ENCODE measurements around the gene SLC16A1.

DNA sequence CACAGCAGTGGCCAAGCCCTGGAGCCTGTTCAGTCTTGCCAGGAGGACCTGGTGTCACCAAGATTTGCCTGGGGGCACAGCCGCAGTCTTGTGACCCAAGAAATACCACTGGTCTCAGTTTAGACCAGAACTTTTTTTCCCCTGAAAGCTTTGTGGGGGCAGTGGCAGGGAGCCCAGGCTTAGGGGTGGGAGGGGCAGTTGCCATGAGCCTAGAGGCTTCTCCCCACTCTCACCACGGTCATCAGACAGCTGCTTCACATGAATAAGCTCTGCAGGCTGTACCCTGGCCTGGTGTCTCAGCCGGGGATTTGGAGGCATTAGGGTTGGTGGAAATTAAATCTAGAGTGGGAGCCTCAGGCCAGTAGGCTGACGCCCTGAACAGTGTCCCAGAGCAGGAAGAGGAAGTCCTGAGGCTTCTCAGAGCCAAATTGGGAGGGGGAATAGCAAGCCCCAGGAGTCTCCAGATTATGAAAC lies 73.7 kb downstream of the SLC16A1 start:
- TF ChIP-seq, protein P1, sequence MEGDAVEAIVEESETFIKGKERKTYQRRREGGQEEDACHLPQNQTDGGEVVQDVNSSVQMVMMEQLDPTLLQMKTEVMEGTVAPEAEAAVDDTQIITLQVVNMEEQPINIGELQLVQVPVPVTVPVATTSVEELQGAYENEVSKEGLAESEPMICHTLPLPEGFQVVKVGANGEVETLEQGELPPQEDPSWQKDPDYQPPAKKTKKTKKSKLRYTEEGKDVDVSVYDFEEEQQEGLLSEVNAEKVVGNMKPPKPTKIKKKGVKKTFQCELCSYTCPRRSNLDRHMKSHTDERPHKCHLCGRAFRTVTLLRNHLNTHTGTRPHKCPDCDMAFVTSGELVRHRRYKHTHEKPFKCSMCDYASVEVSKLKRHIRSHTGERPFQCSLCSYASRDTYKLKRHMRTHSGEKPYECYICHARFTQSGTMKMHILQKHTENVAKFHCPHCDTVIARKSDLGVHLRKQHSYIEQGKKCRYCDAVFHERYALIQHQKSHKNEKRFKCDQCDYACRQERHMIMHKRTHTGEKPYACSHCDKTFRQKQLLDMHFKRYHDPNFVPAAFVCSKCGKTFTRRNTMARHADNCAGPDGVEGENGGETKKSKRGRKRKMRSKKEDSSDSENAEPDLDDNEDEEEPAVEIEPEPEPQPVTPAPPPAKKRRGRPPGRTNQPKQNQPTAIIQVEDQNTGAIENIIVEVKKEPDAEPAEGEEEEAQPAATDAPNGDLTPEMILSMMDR (IDR thresholded peaks at IDR 0.05) = no peak
- TF ChIP-seq POLR2AphosphoS5 (IDR thresholded peaks at IDR 0.05) (no peak), POLR2A (IDR thresholded peaks at IDR 0.05) (no peak)

Data from breast epithelium (tissue), 3 donors.